ENCODE results near the gene C14orf180.

DNA sequence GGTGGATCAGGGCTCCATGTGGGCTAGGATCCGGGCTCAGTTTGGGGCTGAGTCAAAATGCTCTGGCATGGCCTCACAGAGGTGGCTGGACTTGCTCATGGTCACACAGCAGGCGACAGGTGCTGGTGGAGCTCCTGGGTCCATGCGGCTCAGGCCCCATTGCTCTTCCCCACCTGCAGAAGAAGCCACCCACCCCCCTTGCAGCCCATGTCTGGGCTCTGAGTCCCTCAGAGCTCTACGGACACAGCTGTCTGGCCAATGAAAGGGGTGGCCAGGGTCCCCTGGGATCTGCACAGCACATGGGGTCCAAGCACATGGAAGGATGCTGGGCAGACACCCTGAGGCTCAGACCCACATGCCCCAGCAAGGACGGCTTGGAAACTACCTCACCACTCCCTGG is 17.0 kb upstream of the C14orf180 start:
- TF ChIP-seq POLR2AphosphoS5 (IDR thresholded peaks at IDR 0.05) (no peak), POLR2A (IDR thresholded peaks at IDR 0.05) (no peak)
- TF ChIP-seq, protein P1, sequence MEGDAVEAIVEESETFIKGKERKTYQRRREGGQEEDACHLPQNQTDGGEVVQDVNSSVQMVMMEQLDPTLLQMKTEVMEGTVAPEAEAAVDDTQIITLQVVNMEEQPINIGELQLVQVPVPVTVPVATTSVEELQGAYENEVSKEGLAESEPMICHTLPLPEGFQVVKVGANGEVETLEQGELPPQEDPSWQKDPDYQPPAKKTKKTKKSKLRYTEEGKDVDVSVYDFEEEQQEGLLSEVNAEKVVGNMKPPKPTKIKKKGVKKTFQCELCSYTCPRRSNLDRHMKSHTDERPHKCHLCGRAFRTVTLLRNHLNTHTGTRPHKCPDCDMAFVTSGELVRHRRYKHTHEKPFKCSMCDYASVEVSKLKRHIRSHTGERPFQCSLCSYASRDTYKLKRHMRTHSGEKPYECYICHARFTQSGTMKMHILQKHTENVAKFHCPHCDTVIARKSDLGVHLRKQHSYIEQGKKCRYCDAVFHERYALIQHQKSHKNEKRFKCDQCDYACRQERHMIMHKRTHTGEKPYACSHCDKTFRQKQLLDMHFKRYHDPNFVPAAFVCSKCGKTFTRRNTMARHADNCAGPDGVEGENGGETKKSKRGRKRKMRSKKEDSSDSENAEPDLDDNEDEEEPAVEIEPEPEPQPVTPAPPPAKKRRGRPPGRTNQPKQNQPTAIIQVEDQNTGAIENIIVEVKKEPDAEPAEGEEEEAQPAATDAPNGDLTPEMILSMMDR (IDR thresholded peaks at IDR 0.05): no peak

Measured in prostate gland (tissue), 2 donors.